Measurements from ENCODE around the gene SIRPB2.

Gene SIRPB2

DNA sequence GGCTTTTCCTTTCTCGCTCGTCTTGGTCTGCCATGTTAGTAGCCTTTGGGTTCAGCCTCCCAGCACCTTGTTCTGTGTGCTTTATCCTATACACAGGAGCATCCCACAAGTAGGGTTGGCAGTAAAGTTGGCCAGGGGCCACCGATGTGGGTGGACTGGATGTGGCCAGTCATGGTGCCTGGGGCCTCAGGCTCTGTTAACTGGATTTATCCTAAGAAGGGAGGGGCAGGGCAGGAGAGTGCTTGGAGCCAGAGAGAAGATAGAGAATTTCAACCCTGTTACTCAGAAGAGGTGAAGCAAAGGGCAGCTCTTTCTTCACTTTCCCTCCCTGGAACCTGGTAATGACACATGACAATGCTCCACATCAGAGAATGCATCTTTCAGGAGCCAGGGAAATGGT lies 14.1 kb upstream of the SIRPB2 start:
- H3K27me3 ChIP-seq (ENCODE audit: insufficient read depth, poor library complexity, severe bottlenecking): no peaks in the 10 kb centered on the region
- no peak for TF ChIP-seq GABPA (IDR thresholded peaks at IDR 0.05; ENCODE audit: low read depth)
- no peak for TF ChIP-seq POLR2AphosphoS5 (IDR thresholded peaks at IDR 0.05; ENCODE audit: low read depth)
- no peak for TF ChIP-seq REST (IDR thresholded peaks at IDR 0.05; ENCODE audit: insufficient replicate concordance, low read depth)
- no peak for TF ChIP-seq SPI1 (IDR thresholded peaks at IDR 0.05; ENCODE audit: borderline replicate concordance, low read depth)
- TF ChIP-seq, protein P1, sequence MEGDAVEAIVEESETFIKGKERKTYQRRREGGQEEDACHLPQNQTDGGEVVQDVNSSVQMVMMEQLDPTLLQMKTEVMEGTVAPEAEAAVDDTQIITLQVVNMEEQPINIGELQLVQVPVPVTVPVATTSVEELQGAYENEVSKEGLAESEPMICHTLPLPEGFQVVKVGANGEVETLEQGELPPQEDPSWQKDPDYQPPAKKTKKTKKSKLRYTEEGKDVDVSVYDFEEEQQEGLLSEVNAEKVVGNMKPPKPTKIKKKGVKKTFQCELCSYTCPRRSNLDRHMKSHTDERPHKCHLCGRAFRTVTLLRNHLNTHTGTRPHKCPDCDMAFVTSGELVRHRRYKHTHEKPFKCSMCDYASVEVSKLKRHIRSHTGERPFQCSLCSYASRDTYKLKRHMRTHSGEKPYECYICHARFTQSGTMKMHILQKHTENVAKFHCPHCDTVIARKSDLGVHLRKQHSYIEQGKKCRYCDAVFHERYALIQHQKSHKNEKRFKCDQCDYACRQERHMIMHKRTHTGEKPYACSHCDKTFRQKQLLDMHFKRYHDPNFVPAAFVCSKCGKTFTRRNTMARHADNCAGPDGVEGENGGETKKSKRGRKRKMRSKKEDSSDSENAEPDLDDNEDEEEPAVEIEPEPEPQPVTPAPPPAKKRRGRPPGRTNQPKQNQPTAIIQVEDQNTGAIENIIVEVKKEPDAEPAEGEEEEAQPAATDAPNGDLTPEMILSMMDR (IDR thresholded peaks at IDR 0.05; ENCODE audit: insufficient read depth, low read length): no peak
- H3K4me3 ChIP-seq (replicated peaks; ENCODE audit: insufficient read depth, low read length): no peak overlapping the region
- no peak for DNase-seq (ENCODE audit: low read depth in 1 of 2, low spot score in 1 of 2)
- H3K27ac ChIP-seq (replicated peaks): no peak overlapping the region

- no peak overlapping the region for H3K4me3 ChIP-seq (replicated peaks; ENCODE audit: insufficient read depth, low read length)
- TF ChIP-seq POLR2AphosphoS5 (IDR thresholded peaks at IDR 0.05; ENCODE audit: low read depth): no peak
- TF ChIP-seq SPI1 (IDR thresholded peaks at IDR 0.05; ENCODE audit: borderline replicate concordance, low read depth): no peak
- no peak for TF ChIP-seq GABPA (IDR thresholded peaks at IDR 0.05; ENCODE audit: low read depth)
- TF ChIP-seq REST (IDR thresholded peaks at IDR 0.05; ENCODE audit: insufficient replicate concordance, low read depth): no peak
- TF ChIP-seq, protein P1 (IDR thresholded peaks at IDR 0.05; ENCODE audit: insufficient read depth, low read length): peak; percentile 100
- H3K27me3 ChIP-seq (ENCODE audit: insufficient read depth, poor library complexity, severe bottlenecking): no peaks in the 10 kb centered on the region
- H3K27ac ChIP-seq (replicated peaks): no peak overlapping the region
- DNase-seq (ENCODE audit: low read depth in 1 of 2, low spot score in 1 of 2): peak; percentile 89 to 93
Measured at GRCh38 chr20:1503564-1504227, 12.5 kb upstream of the SIRPB2 start.

DNA sequence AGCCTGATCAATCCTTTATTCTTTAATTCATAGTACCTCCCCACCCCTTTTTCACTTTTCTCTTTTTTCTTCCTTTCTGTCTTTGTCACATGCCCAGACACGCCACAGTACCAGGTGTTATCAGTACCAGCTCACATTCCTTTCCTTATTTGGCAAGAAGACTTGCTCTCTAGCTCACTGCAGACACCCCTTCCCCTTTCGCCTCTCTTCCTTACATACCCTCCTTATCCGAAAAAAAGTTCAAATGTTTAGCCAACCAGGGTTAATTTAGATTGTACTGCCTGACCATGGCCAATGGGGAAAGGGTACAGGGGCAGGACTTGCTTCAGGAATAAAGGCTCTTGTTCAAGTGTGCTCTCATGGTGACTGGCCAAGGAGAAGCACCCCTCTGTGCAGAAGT lies 9.3 kb upstream of the SIRPB2 start:
- Histone ChIP-seq H3K27me3 (ENCODE audit: insufficient read depth, poor library complexity, severe bottlenecking) (no peaks in the 10 kb centered on the region), H3K27ac (replicated peaks) (no peak overlapping the region), H3K4me3 (replicated peaks; ENCODE audit: insufficient read depth, low read length) (no peak overlapping the region)
- no peak for TF ChIP-seq GABPA (IDR thresholded peaks at IDR 0.05; ENCODE audit: low read depth)
- no peak for TF ChIP-seq REST (IDR thresholded peaks at IDR 0.05; ENCODE audit: insufficient replicate concordance, low read depth)
- TF ChIP-seq SPI1 (IDR thresholded peaks at IDR 0.05; ENCODE audit: borderline replicate concordance, low read depth): no peak
- TF ChIP-seq POLR2AphosphoS5 (IDR thresholded peaks at IDR 0.05; ENCODE audit: low read depth): no peak
- TF ChIP-seq, protein P1 (IDR thresholded peaks at IDR 0.05; ENCODE audit: insufficient read depth, low read length): no peak
- DNase-seq (ENCODE audit: low read depth in 1 of 2, low spot score in 1 of 2): no peak
